ENCODE data around the gene CAPN8. TPM values are rescaled to one million over a fixed set of nuclear protein-coding genes. Genes with fewer than 3 reads are reported as not detected.

CAPN8 gene
- total RNA-seq, 1 experiment from 2014 or later, result 94.7 TPM

GRCh38 chr1:223558512-223558911 lies 107.0 kb downstream of the CAPN8 start:
- peaks cover 6% of the 10 kb centered on the region; the same call in 1 of the 2 replicates for H3F3A ChIP-seq (ENCODE audit: insufficient read depth, low read depth)
- intact Hi-C loops (cut with micrococcal nuclease; ENCODE audit: unreplicated experiment), result no loop called here
- H3K9me2 ChIP-seq (ENCODE audit: insufficient read depth), result no peaks in the 10 kb centered on the region
- H2AFZ ChIP-seq, result no peak overlapping the region
- no TSS peak for BruUV-seq (replicated peaks)
- no peaks in the 10 kb centered on the region for H3K4me1 ChIP-seq (replicated peaks; ENCODE audit: insufficient read depth)
- no peaks in the 10 kb centered on the region for H3K79me2 ChIP-seq (ENCODE audit: low read depth)
- DNase-seq, result no peak
- H3K36me3 ChIP-seq (ENCODE audit: low read depth), result peaks cover 5% of the 10 kb centered on the region
- H4K20me1 ChIP-seq (ENCODE audit: insufficient read depth), result no peaks in the 10 kb centered on the region
- POLR2A ChIA-PET (ENCODE audit: unreplicated experiment), result no interaction called here
- no peaks in the 10 kb centered on the region for H3K27me3 ChIP-seq (ENCODE audit: insufficient read depth, low read depth)
- H3K4me2 ChIP-seq, result no peak overlapping the region
- CTCF ChIA-PET, result no interaction called here
- TF ChIP-seq EZH2 (IDR thresholded peaks at IDR 0.05; ENCODE audit: low read depth) (no peak), CTCF (conservative IDR thresholded peaks at IDR 0.05) (no peak)
- H3K9me3 ChIP-seq (ENCODE audit: insufficient read depth, low read depth), result no peaks in the 10 kb centered on the region
- no peak overlapping the region for H3K27ac ChIP-seq
- H3K4me3 ChIP-seq, result no peak overlapping the region

- H3K4me1 ChIP-seq (replicated peaks; ENCODE audit: insufficient read depth), result no peaks in the 10 kb centered on the region
- H3K9me2 ChIP-seq (ENCODE audit: insufficient read depth), result no peaks in the 10 kb centered on the region
- no peak overlapping the region for H3K4me2 ChIP-seq
- no peak overlapping the region for H3K4me3 ChIP-seq
- no peak for DNase-seq
- no peaks in the 10 kb centered on the region for H3K27me3 ChIP-seq (ENCODE audit: insufficient read depth, low read depth)
- no peaks in the 10 kb centered on the region for H3K9me3 ChIP-seq (ENCODE audit: insufficient read depth, low read depth)
- no peak overlapping the region for H3K27ac ChIP-seq
- BruUV-seq (replicated peaks), result no TSS peak
- H3F3A ChIP-seq (ENCODE audit: insufficient read depth, low read depth), result peaks cover 6% of the 10 kb centered on the region; the same call in 1 of the 2 replicates
- H4K20me1 ChIP-seq (ENCODE audit: insufficient read depth), result no peaks in the 10 kb centered on the region
- H3K36me3 ChIP-seq (ENCODE audit: low read depth), result peaks cover 5% of the 10 kb centered on the region
- ChIA-PET POLR2A (ENCODE audit: unreplicated experiment) (no interaction called here), CTCF (interaction anchor here (0.6 to 2.0 kb wide), 9 partner anchors 107 to 690 kb away, joined by 3 to 20 read pairs (median 4); no protein-coding TSS in a partner anchor)
- TF ChIP-seq EZH2 (IDR thresholded peaks at IDR 0.05; ENCODE audit: low read depth) (no peak), CTCF (conservative IDR thresholded peaks at IDR 0.05) (peak; percentile 6; the same call in 1 of the 2 replicates)
- no peaks in the 10 kb centered on the region for H3K79me2 ChIP-seq (ENCODE audit: low read depth)
- no peak overlapping the region for H2AFZ ChIP-seq
- intact Hi-C loops (cut with micrococcal nuclease; ENCODE audit: unreplicated experiment), result no loop called here
Measured at GRCh38 chr1:223557130-223557475, 108.4 kb downstream of the CAPN8 start.

- Histone ChIP-seq H3K9me2 (ENCODE audit: insufficient read depth) (no peaks in the 10 kb centered on the region), H3K4me2 (no peak overlapping the region), H3K9me3 (ENCODE audit: insufficient read depth, low read depth) (no peaks in the 10 kb centered on the region), H4K20me1 (ENCODE audit: insufficient read depth) (no peaks in the 10 kb centered on the region), H3K36me3 (ENCODE audit: low read depth) (peaks cover 5% of the 10 kb centered on the region), H3K79me2 (ENCODE audit: low read depth) (no peaks in the 10 kb centered on the region), H3K4me1 (replicated peaks; ENCODE audit: insufficient read depth) (no peaks in the 10 kb centered on the region), H3K27me3 (ENCODE audit: insufficient read depth, low read depth) (no peaks in the 10 kb centered on the region), H3F3A (ENCODE audit: insufficient read depth, low read depth) (peaks cover 6% of the 10 kb centered on the region; the same call in 1 of the 2 replicates), H2AFZ (no peak overlapping the region), H3K4me3 (no peak overlapping the region), H3K27ac (no peak overlapping the region)
- POLR2A ChIA-PET (ENCODE audit: unreplicated experiment), result no interaction called here
- peak; percentile 92 for TF ChIP-seq CTCF (conservative IDR thresholded peaks at IDR 0.05)
- no peak for TF ChIP-seq EZH2 (IDR thresholded peaks at IDR 0.05; ENCODE audit: low read depth)
- CTCF ChIA-PET, result interaction anchor here (0.6 to 2.0 kb wide), 12 partner anchors 70 to 691 kb away, joined by 3 to 20 read pairs (median 4); no protein-coding TSS in a partner anchor
- BruUV-seq (replicated peaks), result no TSS peak
- DNase-seq, result peak; percentile 57 to 80
- intact Hi-C loops (cut with micrococcal nuclease; ENCODE audit: unreplicated experiment), result no loop called here
Measured at GRCh38 chr1:223556414-223557129, 108.9 kb downstream of the CAPN8 start.

All from PC-9 (cell line).